GM12891 (cell line): ENCODE data around the gene PHF20.

Experiments used
- PAX5 ChIP-seq: IDR thresholded peaks from 2 replicates; pipeline ENCODE4 v1.6.1; 2011; ENCODE audit warnings: low read length, moderate library complexity, mild to moderate bottlenecking; ENCODE audit not compliant: insufficient read depth, severe bottlenecking
- POLR2A ChIP-seq: IDR thresholded peaks from 2 replicates; pipeline ENCODE4 v1.6.1; 2011; ENCODE audit warnings: low read depth, low read length, control low read depth
- POLR2AphosphoS5 ChIP-seq: IDR thresholded peaks from 2 replicates; pipeline ENCODE4 v1.6.1; 2011; ENCODE audit warnings: low read depth, low read length, control low read depth
- SPI1 ChIP-seq: IDR thresholded peaks from 2 replicates; pipeline ENCODE4 v1.6.1; 2011; ENCODE audit warnings: low read depth, low read length, control low read depth
- TAF1 ChIP-seq: IDR thresholded peaks from 2 replicates; pipeline ENCODE4 v1.6.1; 2011; ENCODE audit warnings: low read depth, low read length, control low read depth

DNA sequence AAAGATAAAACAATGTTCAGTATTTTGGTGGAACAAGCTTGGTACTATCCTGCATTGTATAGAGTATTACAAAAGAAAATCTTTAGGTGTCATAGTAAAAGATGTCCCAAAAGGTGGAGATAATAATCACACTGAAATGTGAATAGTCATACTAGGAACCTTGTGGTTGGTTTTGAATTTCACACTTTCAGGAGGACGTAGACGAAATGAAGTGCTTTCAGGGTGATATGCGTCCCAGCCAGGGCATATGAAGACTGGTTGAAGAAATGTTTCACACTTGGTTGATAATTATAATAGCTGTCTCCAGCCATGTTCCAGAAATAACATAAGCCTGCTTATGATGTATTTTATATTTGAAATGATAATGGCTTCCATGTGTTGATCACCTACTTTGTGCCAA, 122.1 kb downstream of the PHF20 start:
- no peak for TF ChIP-seq POLR2A
- no peak for TF ChIP-seq TAF1
- TF ChIP-seq SPI1 = no peak
- TF ChIP-seq POLR2AphosphoS5 = no peak
- no peak for TF ChIP-seq PAX5
